Mesodermal cell (in vitro differentiated cells): ENCODE results near the gene UBFD1.

Experiments
- H3K27ac ChIP-seq: 2 replicates; pipeline ENCODE4 v1.7.0; 2013; ENCODE audit warnings: mild to moderate bottlenecking, low read depth, low read length, moderate library complexity; ENCODE audit not compliant: severe bottlenecking
- H3K36me3 ChIP-seq: 2 replicates; pipeline ENCODE4 v1.7.1; 2013; ENCODE audit warnings: mild to moderate bottlenecking, low read length, moderate library complexity; ENCODE audit not compliant: control insufficient read depth, insufficient read depth
- H3K4me1 ChIP-seq: one replicate; pipeline ENCODE4 v1.7.1; 2013; ENCODE audit warnings: mild to moderate bottlenecking, low read length; ENCODE audit not compliant: insufficient read depth, control insufficient read depth, poor library complexity, severe bottlenecking
- H3K4me3 ChIP-seq: 2 replicates; pipeline ENCODE4 v1.7.0; 2013; ENCODE audit warnings: low read length, control low read depth, mild to moderate bottlenecking; ENCODE audit not compliant: insufficient read depth, poor library complexity, severe bottlenecking; ENCODE audit errors: extremely low read depth
- H3K9me3 ChIP-seq: 2 replicates; pipeline ENCODE4 v1.7.1; 2013; ENCODE audit warnings: mild to moderate bottlenecking, low read length, moderate library complexity; ENCODE audit not compliant: control insufficient read depth
- WGBS, 2 experiments: methylation state at CpG; one replicate each; pipeline ENCODE4 v1.1.5; 2013; ENCODE audit warnings: missing lambda C conversion rate in 2 of 2; ENCODE audit not compliant: insufficient coverage in 2 of 2; 5-methylcytosine and 5-hydroxymethylcytosine counted together

Gene UBFD1

DNA sequence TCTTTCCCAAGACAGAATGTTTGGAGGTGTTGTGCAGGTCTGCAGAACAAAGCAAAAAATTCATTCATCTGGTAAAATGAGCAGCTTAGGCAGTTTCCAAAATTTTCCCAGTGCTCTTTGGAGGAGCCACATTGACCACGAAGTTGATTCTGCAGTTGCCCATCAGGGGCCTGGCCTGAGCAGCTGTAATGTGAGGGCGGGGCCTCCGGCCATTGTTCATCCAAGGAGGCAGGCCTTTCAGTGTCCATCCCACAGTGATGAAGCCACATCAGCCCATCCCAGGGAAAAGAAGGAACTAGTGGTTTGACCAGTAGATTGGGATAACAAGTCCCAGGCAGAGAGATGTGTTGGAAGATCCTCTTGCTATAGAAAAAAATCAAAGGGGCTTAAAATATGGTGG lies 10.1 kb downstream of the UBFD1 start:
- H3K36me3 ChIP-seq: peaks cover 99% of the 10 kb centered on the region
- WGBS, 2 experiments: 94 to 100% methylated on average over 1 to 3 of the region's 3 CpGs

DNA sequence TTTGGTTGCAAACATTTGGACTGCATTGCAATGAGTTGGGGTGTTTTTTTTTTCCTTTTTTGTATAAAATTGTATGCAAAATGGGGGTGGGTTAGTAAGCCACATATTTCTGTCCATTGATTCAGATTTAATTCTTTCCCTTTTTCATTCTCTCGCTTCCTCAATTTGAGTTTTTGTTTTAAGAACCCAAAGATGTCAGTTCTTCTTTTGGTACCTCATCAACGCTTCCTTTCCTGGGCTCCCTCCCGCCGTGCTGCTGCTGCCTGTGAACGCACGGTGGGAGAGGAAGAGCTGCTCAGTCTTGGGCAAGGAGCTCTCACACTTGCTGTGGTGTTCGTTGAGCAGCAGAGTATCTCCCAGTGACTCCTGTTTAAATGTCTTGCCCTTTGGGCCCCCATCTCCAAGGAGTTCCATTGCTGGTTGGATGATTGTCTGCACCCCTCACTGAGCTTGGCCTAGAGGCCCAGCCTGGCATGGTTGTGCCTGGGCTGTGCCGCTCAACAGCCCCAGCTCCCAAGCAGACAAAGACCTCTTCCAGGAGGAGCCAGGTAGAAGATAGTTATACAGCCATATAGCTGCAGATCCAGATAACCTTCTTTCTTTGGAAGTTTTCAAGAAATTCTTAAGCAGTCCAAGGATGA lies 13.6 kb downstream of the UBFD1 start:
- Histone ChIP-seq H3K36me3 (peaks cover 95% of the 10 kb centered on the region), H3K9me3 (no peaks in the 10 kb centered on the region), H3K4me1 (no peaks in the 10 kb centered on the region), H3K4me3 (no peak overlapping the region), H3K27ac (no peak overlapping the region)
- 95 to 100% methylated on average over 7 of the region's 8 CpGs for WGBS, 2 experiments

More for the DNA sequence above, 10.1 kb downstream of the UBFD1 start:
- no peaks in the 10 kb centered on the region for H3K9me3 ChIP-seq
- H3K4me1 ChIP-seq: no peaks in the 10 kb centered on the region
- no peak overlapping the region for H3K4me3 ChIP-seq
- H3K27ac ChIP-seq: no peak overlapping the region

DNA sequence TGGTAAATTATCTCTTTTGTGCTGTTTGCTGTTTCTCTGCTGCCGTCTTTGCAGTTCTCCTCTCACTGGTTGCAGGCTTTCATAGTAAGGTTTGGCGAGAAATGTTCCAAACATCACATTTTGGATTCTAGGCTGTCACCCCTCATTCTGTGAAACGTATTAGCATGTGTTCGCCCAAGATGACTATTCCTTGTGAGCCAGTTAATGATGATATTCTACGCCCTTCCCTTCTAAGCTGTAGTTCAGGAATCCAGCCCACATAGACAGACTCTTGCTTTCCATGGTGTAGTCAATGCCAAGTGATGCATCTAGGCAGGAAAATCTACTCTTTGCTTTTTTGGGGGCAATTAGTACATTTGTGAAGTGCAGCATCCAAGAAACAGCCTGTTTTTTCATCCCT lies 14.4 kb downstream of the UBFD1 start:
- Histone ChIP-seq H3K4me3 (no peak overlapping the region), H3K4me1 (no peaks in the 10 kb centered on the region)
- 95 to 96% methylated on average over 5 of the region's 5 CpGs for WGBS, 2 experiments

DNA sequence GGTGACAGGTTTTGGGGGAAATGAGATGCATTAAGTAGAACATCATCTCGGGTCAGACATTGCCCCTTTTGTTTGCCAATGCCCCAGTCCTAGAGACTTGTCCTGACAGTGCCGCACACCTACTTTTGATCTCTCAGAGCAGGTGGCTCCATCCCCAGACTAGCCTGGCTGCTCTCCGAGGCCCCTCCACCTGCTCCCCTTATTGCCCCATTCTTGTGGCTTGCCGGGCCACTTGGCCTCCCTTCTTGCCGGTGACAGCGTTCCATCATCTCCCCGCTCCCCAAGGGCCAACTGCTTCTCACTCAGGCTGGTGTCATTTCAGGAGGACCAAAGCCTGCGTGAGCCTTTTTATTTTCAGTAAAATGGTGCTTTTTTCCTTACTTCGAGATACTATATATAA lies 14.9 kb downstream of the UBFD1 start:
- WGBS, 2 experiments: 93 to 100% methylated on average over 2 to 6 of the region's 9 CpGs
- H3K4me1 ChIP-seq: no peaks in the 10 kb centered on the region
- peaks cover 85% of the 10 kb centered on the region for H3K36me3 ChIP-seq
- H3K9me3 ChIP-seq: no peaks in the 10 kb centered on the region
- H3K4me3 ChIP-seq: no peak overlapping the region
- H3K27ac ChIP-seq: no peak overlapping the region

More for the DNA sequence above, 14.4 kb downstream of the UBFD1 start:
- Histone ChIP-seq H3K36me3 (peaks cover 87% of the 10 kb centered on the region), H3K27ac (no peak overlapping the region), H3K9me3 (no peaks in the 10 kb centered on the region)

DNA sequence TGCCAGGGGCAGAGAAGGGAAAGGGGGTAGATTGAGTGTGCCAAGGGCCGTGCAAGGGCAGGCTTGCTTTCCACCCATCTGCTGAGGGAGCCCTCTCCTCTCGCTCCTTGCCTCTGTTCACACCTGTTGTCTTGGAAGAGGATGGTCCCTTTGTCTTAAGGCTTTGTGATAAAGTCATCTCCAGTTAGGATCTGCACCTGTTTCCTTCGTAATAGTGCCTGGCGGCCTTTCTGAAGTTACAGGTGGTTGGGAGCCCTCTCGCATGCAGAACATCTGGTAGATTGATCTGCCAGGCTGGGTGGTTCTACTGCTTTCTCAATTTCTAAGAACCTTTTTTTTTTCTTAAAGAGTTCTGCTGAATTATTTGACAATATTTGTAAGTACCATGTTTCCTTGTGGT lies 16.3 kb downstream of the UBFD1 start:
- H3K36me3 ChIP-seq: peaks cover 80% of the 10 kb centered on the region
- WGBS, 2 experiments: 98% methylated on average over 5 of the region's 5 CpGs; no CpG with 5 or more reads in 1 of the 2 experiments
- no peaks in the 10 kb centered on the region for H3K9me3 ChIP-seq
- no peak overlapping the region for H3K4me3 ChIP-seq
- H3K4me1 ChIP-seq: no peaks in the 10 kb centered on the region
- H3K27ac ChIP-seq: no peak overlapping the region

DNA sequence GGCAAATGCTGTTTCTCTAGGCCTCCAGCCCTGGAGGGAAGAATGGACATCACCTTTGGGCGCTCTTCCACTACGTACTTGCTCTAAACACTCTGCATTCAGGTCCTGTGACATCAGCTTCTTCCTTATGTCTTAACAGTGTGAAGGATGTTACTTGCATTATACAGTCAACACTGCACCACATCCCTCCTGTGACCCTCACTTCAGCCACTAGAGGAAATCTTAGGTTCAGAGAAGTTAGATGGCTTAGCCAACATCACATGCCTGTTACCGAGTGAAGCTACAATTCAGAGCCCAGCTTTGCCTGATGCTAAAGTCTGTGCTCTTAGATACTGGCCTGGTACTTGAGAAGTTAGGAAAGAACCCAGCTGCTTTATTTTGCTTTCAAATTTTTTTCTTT lies 18.3 kb downstream of the UBFD1 start:
- 90 to 96% methylated on average over 1 to 3 of the region's 3 CpGs for WGBS, 2 experiments
- Histone ChIP-seq H3K27ac (no peak overlapping the region), H3K4me1 (no peaks in the 10 kb centered on the region), H3K9me3 (no peaks in the 10 kb centered on the region), H3K4me3 (no peak overlapping the region), H3K36me3 (peaks cover 80% of the 10 kb centered on the region)

DNA sequence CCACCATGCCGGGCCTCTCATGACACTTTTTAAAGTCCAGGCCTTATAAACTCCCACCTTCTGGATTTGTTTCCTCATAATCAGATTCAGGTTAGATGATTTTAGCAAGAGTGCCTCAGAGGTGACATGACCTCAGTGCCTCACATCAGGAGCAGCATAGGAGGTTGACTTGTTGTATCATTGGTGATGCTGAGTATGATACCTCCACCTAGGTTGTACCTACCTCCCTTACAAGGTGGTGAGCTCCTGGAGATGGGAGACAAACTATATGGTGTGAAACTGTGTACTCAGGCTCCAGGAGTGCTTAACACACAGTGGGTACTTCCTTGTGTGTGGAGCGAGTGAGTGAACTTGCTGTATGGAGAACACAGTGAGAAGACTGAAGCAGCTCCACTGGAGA lies 20.0 kb downstream of the UBFD1 start:
- Histone ChIP-seq H3K4me1 (no peaks in the 10 kb centered on the region), H3K9me3 (no peaks in the 10 kb centered on the region), H3K27ac (peak overlapping the region; percentile 71), H3K36me3 (peaks cover 80% of the 10 kb centered on the region), H3K4me3 (no peak overlapping the region)
- WGBS, 2 experiments: 85 to 100% methylated on average over 1 to 2 of the region's 2 CpGs

DNA sequence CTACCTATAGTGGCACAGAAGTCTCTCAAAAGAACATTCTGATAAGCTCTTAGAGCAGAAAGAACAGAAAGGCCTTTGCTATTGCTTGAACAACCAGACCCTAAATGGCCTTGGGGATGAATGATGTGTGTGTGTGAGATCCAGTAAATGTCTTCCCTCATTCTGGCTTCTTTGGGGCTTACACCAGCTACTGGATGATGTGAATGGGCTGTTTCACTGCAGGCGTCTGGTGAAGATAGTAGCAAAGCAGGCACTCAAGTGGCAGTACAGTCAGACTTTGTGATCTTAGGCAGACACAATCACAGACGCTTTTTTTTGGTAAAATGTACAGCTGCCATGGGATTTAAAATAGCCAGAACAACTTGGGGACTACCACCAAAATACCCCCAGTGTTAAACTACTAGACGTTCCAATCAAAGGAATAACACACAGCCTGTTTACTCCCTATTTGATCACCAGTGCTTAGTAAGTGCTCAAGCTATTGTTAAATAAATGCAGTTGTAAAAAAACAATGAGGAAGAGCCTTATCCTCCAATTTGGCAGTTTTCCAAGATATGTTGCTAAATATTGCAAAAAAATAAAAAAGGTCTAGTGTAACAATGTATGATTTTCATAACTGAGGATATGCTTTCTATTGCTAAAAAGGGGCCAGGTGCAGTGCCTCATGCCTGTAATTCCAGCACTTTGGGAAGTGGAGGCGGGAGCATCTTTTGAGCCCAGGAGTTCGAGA lies 20.7 kb downstream of the UBFD1 start:
- H3K4me1 ChIP-seq: no peaks in the 10 kb centered on the region
- 75 to 100% methylated on average over 2 of the region's 5 CpGs for WGBS, 2 experiments
- H3K36me3 ChIP-seq: peaks cover 72% of the 10 kb centered on the region
- H3K4me3 ChIP-seq: no peak overlapping the region
- H3K27ac ChIP-seq: peak overlapping the region; percentile 71
- H3K9me3 ChIP-seq: no peaks in the 10 kb centered on the region

DNA sequence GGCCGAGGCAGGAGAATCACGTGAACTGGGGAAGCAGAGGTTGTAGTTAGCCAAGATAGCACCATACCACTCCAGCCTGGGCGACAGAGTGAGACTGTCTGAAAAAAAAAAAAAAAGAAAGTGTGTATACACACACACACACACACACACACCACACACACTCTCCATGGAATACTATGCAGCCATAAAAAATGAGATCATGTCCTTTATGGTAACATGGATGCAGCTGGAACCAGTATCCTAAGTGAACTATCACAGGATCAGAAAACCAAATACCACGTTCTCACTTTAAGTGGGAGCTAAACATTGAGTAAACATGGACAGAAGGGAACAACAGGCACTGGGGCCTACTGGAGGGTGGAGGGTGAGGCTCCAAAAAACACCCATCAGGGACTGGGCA lies 21.8 kb downstream of the UBFD1 start:
- 83 to 89% methylated on average over 1 of the region's 4 CpGs for WGBS, 2 experiments
- peaks cover 67% of the 10 kb centered on the region for H3K36me3 ChIP-seq

DNA sequence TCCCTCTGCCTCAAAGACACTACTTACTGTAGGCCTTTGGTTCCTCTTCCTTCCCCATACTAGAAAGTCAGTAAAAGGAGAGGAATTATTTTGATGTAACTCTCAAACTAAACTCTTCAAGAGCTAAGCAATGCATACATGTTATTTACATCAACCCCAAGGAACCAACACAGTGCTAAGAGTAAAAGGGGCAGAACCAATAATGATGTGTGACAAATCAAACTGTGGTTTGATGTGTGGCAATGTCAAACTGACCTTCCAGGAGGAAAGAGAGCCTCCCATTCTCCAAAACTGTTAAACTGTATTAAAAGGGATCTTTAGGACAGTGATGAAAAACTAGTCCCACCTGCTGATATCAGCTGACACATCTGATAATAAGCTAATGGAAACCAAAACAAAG lies 22.9 kb downstream of the UBFD1 start:
- H3K9me3 ChIP-seq: no peaks in the 10 kb centered on the region
- H3K4me1 ChIP-seq: no peaks in the 10 kb centered on the region
- H3K36me3 ChIP-seq: peaks cover 67% of the 10 kb centered on the region
- H3K27ac ChIP-seq: no peak overlapping the region
- no peak overlapping the region for H3K4me3 ChIP-seq

More for the DNA sequence above, 21.8 kb downstream of the UBFD1 start:
- no peak overlapping the region for H3K4me3 ChIP-seq
- no peaks in the 10 kb centered on the region for H3K4me1 ChIP-seq
- H3K27ac ChIP-seq: no peak overlapping the region
- H3K9me3 ChIP-seq: no peaks in the 10 kb centered on the region

DNA sequence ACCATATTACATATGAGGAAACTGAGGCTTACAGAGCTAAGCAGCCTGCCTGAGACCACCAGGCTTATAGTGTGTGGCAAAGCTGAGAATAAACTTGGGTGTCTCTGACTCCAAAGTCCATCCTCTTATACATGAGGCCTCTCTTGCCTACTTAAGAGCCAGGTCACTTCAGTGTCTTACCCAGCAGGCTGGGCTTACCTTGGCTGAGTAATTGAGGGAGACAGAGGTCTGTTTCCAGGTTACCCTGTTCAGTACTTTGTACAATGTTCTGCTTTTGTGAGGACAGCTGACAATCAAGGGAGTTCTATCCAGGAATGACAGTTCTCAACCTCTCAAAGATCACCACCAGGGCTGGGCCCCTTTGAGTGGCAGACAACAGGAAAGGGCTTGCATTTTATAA lies 24.2 kb downstream of the UBFD1 start:
- no peaks in the 10 kb centered on the region for H3K4me1 ChIP-seq
- H3K27ac ChIP-seq: no peak overlapping the region
- no peak overlapping the region for H3K4me3 ChIP-seq
- no peaks in the 10 kb centered on the region for H3K9me3 ChIP-seq
- H3K36me3 ChIP-seq: peaks cover 75% of the 10 kb centered on the region
